Measurements from ENCODE around the gene MYO1F. TPM values are rescaled to one million over a fixed set of nuclear protein-coding genes. Genes with fewer than 3 reads are reported as not detected.
"Not testable (repeated sequence)": the region's sequence is repeated elsewhere in the genome, so short reads cannot be mapped to it uniquely, and the experiment has no call there.

MYO1F gene
- total RNA-seq, 1 donor from 2014 or later = 47.7 TPM

DNA sequence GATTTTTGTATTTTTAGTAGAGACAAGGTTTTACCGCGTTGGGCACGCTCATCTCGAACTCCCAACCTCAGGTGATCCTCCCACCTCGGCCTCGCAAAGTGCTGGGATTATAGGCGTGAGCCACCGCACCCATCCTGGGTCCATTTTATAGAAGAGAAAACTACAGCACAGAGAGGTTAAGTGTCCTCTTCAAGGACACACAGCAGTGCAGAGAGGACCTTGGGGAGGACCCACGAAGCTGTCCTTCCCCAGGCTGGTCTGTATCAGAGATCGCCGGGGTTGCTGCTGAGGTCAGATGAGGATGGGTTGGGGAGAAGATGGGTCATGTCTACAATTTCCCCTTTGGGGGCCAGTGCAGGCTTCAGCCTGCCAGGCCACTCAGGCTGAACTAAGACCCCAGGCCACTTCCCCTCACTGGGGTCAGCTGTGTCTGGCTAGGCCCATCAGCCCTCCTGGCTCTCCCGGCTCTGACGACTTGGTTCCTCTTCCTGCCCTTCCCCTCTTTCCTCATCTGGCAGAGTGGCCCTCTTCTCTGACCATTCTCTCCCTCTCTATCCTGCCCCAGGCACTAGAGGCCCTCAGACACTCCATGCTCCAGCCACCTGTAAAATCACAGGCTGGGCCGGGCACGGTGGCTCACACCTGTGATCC, 9.6 kb downstream of the MYO1F start:
- DNase-seq (ENCODE audit: low spot score) = no peak

DNA sequence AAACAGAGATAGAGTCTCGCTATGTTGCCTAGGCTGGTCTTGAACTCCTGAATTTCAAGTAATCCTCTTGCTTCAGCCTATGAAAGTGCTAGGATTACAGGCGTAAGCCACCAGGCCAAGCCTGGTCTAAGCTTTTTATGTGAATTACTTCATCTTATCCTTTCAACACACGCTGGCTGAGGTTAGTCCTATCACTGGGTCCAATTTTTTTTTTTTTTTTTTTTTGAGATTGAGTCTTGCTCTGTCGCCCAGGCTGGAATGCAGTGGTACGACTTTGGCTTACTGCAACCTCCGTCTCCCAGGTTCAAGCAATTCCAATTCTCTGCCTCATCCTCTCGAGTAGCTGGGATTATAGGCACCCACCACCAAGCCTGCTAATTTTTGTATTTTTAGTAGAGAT, 10.4 kb downstream of the MYO1F start:
- no peak for DNase-seq (ENCODE audit: low spot score)

DNA sequence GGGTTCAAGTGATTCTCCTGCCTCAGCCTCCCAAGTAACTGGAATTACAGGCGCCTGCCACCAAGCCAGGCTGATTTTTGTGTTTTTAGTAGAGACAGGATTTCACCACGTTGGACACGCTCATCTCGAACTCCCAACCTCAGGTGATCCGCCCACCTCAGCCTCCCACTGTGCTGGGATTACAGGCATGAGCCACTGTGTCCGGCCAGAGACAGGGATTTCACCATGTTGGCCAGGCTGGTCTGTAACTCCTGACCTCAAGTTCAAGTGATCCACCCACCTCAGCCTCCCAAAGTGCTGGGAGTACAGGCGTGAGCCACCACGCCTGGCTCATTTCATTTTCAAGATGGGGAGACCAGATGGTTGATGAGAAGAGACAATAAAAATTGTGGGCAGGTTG, 12.4 kb downstream of the MYO1F start:
- not testable (repeated sequence) for DNase-seq (ENCODE audit: low spot score)

DNA sequence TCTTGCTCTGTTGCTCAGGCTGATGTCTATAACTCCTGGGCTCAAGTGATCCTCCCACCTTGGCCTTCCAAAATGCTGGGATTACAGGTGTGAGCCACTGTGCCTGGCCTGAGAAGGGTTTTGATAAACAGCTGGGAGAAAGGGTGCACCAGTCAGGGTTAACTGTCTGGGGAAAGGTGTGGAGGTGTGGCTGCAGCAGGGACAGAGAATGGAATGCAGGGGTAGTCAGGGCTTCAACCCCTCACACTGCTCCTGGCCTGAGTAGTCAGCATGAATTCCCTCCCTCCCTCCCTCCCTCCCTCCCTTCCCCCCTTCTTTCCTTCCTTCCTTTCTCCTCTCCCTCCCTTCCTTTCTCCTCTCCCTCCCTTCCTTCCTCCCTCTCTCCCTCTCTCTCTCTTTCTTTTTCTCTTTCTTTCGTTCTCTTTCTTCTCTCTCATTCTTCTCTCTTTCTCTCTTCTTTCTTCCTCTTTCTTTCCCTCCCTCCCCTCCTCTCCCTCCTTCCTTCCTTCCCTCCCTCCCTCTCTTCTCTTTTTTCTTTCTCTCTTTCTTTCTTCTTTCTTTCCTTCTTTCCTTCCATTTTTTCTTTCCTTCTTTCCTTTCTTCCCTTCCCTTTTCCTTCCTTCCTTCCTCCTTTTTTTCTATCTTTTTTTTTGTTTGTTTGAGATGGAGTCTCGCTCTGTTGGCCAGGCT, 16.0 kb downstream of the MYO1F start:
- no peak for DNase-seq (ENCODE audit: low spot score)

DNA sequence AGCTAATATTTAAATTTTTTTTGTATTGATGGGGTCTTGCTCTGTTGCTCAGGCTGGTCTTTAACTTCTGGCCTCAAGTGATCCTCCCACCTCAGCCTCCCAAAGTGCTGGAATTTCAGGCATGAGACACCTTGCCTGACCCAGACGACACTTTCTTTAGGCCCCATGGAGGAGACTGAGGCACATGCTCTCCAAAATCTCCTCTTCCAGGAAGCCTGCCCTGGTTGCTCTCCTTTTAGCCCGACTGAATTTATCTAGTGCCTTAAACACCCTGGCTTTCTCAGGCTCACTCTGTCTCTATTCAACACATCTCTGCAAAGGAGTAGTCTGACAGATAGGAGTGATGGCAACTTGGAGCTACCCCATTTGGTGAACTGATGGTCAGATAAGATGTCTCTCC, 18.9 kb downstream of the MYO1F start:
- no peak for DNase-seq (ENCODE audit: low spot score)

DNA sequence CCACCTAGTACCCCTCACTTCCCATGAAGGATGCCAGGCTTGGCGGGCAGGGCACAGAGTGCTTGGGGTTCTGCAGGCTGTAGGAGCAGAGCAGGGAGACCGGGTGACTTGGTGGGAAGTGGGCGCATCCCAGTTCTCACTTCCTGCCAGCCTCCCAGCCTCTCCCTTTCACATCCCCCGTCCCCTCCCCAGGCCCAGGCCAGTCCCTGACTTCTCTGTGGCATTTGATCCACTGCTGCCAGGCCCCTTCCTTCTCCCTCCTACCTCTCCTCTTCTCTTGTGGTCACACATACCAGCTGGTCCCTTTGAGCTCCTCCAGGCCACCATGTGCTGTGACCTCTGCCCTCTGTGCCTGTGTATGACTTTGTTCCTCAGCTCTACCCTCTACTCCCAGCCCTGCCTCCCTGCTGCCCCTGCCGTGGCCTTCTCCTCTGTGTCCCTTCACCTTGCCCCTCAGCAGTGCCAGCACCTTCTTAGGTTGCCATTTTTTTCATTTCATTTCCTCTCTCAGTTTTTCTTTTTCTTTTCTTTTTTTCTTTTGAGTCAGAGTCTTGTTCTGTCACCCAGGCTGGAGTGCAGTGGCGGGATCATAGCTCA, 19.5 kb downstream of the MYO1F start:
- DNase-seq (ENCODE audit: low spot score) = no peak

DNA sequence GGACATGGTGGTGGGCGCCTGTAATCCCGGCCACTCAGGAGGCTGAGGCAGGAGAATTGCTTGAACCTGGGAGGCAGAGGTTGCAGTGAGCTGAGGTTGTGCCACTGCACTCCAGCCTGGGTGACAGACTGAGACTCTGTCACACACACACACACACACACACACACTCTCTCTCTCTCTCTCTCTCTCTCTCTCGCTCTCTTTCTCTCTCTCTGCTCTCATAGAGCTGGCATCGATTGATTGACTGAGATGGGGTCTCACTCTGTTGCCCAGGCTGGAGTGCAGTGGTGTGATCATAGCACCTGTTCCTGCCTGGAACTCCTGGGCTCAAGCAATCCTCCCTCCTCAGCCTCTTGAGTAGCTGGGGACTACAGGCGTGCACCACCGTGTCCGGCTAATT, 23.5 kb downstream of the MYO1F start:
- not testable (repeated sequence) for DNase-seq (ENCODE audit: low spot score)

DNA sequence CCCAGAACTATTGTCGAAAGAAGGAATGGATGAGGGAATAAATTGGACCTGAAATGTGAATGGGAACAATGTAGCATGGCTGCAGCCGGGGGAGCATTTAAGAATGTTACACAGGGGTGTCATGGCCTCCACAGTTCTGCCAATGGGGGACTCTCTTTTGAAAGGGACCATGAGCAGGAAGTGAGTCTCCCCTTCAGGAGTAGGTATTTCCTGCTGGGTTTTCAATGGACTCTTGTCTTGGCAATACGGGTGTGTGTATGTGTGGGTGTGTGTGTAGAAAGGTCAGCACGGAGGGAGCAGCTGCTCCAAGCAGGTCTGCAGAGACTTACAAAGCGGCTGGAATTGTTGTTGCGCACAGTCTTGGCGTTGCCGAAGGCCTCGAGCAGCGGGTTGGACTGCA, 24.4 kb downstream of the MYO1F start:
- no peak for DNase-seq (ENCODE audit: low spot score)

DNA sequence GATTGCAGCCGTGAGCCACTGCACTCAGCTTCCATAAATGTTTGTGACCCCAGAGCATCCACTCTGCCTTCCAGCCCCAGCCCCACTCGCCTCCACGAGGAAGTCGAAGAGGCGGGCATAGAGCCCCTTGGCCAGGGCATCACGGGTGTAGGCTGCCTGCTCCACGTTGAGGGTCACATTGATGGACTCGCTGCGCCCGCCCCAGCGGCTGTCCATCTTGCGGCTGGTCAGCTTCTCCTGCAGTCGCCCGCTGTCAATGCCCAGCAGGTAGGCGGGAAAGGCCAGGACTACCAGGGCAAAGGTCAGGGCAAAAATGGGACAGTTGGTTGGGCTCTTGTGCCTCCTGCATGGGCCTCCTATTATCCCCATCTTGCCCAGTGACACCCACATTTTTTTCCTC, 27.2 kb downstream of the MYO1F start:
- no peak for DNase-seq (ENCODE audit: low spot score)

DNA sequence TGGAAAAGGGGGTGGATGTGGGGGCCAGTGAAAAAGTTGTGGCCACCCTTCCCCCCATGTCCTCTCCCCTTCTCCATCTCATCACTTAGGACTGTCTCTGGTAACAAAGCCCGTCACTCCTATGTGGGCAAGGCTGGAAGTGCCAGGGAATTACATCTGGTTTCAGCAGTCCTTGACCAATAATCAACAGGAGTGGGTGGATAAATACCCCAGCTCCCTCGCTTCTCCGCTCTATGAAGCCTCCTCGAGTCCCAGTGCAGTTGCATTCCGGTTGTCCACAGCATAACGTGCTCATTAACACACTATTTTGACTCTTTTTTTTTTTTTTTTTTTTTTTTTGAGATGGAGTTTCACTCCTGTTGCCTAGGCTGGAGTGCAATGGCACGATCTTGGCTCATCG, 31.5 kb downstream of the MYO1F start:
- no peak for DNase-seq (ENCODE audit: low spot score)

DNA sequence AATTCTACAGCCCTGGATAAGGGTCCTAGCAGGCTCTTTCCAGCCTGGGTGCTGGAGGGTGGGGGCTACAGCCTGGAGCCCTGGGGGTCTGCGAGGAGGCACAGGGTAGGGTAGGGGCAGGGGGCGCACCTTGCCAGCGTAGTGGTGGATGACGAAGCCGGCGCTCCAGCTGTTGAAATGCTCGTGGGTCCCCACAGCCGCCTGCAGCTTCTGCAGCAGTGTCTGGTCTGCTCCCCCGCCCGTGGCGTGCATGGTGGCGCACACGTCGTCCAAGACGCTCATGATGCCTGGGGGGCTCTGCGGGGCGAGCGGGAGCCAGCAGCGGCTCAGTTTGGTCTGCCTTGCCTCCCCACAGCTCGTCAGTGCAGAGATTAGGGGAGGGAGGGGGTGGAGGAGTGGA, 33.1 kb downstream of the MYO1F start:
- no peak for DNase-seq (ENCODE audit: low spot score)

DNA sequence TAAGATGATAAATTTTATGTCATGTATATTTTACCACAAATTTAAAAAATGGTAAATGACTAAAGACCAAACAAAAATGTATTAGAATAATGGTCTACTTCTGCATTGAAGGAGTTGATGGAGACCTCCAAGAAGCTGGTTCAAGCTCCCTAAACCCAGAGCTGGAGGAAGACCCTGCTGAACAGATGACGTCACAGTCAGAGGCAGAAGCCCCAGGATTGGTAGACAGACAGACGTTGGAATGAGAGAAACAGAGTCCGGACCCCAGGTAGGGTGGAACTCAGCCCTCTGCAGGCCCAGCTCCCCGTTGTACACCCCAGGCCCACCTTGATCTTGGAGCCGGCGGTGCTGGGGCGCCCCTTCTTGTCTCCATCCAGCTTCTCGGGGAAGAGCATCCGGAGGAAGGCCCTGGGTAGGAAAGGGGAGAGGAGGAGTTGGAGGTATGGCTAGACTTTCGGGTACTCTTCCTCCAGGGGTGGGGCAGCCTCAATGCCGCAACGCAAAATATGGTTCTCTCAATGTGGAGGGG, 37.6 kb downstream of the MYO1F start:
- DNase-seq (ENCODE audit: low spot score) = no peak

DNA sequence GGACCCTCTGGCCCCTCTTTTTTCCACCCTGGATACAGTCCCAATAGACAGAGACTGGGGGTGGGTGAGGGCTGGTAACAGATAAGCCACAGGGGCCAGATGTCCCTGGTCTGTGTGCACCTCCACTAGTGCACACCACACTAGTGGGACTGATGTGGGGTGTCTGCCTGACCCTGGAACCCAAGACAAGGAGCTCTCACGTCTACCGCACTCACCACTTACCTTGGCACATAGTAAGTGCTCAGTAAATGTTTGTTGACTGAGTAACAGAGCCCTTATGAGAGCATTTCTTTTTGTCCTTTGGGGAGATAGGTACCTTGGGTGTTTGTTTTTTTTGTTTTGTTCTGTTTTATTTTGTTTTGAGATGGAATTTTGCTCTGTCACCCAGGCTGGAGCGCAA, 40.1 kb downstream of the MYO1F start:
- DNase-seq (ENCODE audit: low spot score) = no peak

DNA sequence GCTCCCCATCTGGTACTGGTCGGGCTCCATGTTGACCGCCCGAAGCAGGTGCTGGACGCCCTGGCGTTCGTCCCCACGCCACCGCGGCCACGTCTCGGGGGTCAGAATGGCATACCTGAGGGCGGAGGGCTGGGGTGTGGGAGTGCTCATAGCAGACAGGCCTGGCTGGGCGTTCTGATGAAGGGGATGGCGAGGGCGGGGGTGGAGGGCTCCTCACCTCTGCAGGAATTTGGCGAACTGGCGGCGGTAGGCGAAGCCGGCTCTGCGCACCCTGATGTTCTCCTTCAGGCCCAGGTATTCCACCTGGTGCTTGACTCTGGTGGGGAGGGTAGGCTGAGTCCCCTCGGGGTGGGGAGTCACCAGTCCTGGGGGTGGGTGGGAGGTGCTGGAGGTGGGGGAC, 41.0 kb downstream of the MYO1F start:
- DNase-seq (ENCODE audit: low spot score) = no peak

DNA sequence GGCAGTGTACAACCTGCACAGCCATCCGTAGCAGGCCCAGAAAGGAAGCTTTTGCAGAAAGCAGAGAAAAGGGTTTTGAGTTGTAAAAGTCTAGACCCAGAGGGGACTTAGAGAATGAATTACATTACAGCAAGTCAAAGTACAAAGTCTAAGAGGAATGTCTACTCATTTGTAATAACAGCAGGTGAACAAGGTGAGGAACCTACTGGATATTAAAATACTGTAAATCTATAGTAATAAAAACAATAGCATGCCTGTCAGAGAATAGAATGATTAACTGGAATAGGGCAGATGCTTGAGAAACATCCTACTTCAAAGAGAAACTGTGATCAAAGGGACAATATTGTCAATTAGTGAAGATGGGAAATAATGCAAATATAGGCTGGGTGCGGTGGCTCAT, 45.0 kb downstream of the MYO1F start:
- no peak for DNase-seq (ENCODE audit: low spot score)

DNA sequence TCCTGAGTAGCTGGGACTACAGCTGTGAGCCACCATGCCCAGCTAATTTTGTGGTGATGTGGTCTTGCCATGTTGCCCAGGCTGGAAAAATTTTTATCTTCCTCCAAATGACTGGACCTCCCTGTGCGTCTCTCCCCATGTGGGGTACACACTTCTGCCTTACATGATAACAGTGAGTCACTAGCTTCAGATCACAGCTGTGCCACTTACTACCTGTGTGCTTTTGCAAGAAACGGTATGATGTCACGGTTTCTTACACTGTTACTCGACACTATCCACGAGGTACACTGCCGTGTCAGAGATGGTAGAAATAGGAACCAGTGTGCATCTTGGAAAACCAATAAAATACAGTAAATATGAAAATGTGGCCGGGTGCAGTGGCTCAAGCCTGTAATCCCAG, 45.8 kb downstream of the MYO1F start:
- no peak for DNase-seq (ENCODE audit: low spot score)

DNA sequence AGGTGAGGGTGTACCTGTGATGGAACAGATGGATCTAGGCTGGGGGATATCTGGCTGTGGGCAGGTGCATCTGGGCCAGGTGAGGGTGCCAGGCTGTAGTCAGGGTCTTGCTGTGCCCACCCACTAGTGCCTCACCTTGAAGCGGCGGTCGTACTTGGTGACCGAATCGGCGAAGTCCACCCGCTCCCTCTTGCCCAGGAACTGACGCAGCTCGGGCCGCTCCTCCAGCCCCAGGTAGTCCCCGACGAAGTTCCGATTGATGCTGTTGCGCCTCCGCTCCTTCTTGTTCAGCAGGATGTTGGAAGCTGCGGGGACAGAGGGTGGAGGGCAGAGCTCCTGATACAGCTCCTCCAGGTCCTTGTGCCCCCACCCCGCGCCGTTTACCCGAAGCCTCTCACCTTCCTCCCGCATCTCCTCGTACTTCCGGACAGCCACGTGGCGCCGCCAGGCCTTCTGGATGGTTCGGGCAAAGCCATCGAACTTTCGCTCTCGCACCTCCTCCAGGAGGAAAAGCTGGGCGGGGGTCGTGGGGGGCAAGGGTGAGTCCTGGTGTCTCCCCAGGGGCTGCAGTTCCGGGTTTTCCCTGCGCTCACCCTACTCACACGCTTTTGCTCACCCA, 47.1 kb downstream of the MYO1F start:
- no peak for DNase-seq (ENCODE audit: low spot score)

DNA sequence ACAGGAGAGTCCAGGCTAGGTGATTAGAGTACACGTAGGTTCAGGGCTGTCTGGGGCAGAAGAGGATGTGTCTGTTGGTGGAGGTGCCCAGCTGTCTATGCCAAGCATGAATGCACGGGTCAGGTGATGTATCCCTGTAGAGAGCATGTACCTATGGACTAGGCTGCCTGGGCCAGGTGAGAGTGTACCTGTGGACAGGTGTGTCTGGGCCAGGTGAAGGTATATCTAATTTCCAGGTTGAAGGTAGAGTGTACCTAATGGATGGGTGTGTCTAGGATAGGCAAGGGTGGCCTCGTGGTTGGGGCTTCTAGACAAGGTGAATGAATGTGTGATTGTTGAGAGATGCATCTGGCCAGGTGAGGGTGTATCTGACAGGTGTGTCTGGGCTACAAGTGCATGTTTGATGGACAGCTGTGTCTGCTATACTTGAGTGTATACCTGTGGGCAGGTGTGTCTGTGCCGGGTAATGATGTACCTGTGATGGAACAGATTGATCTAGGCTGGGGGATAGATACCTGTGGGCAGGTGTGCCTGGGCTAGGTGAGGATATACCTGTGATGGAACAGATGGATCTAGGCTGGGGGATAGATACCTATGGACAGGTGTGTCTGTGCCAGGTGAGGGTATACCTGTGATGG, 47.8 kb downstream of the MYO1F start:
- no peak for DNase-seq (ENCODE audit: low spot score)

DNA sequence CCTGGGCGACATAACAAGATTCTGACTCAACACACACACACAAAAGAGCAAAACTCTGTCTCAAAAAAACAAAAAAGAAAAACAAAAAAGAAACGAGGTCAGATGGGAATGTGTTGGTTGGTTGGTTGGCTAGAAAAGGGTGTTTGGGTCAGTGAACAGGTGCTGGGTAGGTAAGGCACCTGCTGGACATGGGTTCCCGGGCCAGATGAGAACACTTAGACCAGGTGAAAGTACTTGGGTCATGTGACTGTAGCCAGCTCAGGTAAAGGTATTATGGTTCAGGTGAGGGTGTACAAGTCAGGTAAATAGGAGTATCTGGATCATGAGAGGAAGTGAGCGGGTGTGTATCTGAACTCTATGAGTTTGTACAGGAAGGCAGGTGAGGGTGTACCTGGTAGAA, 48.7 kb downstream of the MYO1F start:
- no peak for DNase-seq (ENCODE audit: low spot score)

DNA sequence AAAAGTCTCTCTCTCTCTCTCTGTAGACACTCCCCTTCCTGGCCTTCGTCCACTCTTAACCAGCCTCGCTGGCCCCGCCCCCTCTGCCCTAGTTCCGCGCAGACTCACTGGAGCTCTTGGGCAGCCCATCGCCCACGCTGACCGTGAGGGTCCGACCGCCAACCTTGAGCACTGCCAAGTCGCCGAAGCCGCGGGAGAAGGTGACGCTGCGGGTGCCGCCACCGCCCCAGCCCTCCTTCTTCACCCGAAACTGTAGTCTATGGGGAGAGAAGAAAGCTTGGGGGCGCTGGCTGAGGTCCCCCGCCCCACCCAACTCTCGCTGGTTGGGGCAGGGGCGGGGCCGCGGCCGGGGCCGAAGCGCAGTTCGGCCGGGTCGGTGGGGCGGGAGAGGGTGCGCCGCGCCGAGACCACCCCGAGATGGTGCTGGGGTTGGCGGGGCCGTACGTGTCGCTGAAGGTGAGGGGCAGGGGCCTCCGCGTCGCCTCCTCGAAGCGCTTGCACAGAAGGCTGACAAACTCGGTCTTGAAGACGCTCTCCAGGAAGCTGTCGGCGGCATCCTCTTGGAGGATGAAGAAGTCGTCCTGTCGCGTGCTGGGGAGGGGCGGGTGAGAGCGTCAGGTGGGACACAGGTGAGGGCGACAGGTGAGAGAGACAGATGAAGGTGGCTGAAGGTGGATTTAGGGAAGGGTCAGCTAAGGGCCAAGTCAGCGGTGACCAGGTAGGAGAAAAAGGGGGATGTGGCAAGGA, 50.7 kb downstream of the MYO1F start:
- peak; percentile 94 for DNase-seq (ENCODE audit: low spot score)

DNA sequence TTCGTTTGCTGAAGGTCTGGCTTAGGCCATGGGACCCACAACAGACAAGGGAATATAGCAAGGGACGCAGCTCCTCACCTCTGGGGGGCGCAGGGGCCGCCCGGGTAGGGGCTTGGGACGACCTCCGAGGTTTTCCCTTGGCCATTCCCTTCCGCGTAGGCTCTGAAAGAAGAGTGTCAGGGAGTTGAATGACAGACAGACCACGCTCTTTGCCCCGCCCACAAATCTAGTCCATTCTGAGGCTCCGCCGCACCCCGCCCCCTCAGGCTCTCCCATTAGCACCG, 51.9 kb downstream of the MYO1F start:
- no peak for DNase-seq (ENCODE audit: low spot score)

All from mesenteric fat pad (tissue), 1 donor.